HG02588 (cell line): ENCODE data around the gene GDF11.

Experiments used
- ATAC-seq: cut with Tn5 transposase; IDR thresholded peaks from one replicate; pipeline ENCODE4 v1.9.1; 2021; ENCODE audit warnings: mild to moderate bottlenecking, moderate library complexity; ENCODE audit not compliant: unreplicated experiment

The GDF11 gene

DNA sequence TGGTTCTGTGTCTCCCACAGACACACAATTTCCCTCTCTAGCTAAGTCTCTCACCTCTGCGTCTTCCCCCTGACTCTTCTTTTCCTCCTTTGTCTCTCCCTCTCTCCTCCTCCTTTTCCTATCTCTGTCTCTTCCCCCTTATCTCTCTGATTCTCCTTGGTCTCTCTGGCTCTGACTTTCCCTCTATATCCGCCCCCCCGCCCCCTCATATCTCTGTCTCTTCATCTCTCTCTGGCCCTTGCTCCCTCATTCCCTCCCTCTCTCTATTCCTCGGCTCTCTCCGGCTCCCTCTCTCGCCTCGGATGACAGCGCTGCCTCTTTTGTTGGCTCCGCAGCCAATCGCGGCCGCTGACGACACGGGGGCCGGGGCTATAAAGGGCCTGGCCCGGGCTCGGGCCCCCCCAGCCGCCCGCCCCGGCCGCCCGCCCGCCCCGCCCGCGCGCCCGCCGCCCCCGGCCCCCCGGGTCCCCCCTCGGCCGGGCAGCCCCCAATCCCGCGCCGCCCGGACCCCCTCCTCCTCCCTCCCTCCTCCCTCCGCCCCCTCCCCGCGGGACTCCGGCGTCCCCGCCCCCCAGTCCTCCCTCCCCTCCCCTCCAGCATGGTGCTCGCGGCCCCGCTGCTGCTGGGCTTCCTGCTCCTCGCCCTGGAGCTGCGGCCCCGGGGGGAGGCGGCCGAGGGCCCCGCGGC lies at the start of gene GDF11:
Gene GDF11, plus strand, starts transcription at position 404 of the 687 bp plus-strand sequence. Its CDS starts 195 bp downstream, at position 599.
- ATAC-seq, result peak; percentile 36

DNA sequence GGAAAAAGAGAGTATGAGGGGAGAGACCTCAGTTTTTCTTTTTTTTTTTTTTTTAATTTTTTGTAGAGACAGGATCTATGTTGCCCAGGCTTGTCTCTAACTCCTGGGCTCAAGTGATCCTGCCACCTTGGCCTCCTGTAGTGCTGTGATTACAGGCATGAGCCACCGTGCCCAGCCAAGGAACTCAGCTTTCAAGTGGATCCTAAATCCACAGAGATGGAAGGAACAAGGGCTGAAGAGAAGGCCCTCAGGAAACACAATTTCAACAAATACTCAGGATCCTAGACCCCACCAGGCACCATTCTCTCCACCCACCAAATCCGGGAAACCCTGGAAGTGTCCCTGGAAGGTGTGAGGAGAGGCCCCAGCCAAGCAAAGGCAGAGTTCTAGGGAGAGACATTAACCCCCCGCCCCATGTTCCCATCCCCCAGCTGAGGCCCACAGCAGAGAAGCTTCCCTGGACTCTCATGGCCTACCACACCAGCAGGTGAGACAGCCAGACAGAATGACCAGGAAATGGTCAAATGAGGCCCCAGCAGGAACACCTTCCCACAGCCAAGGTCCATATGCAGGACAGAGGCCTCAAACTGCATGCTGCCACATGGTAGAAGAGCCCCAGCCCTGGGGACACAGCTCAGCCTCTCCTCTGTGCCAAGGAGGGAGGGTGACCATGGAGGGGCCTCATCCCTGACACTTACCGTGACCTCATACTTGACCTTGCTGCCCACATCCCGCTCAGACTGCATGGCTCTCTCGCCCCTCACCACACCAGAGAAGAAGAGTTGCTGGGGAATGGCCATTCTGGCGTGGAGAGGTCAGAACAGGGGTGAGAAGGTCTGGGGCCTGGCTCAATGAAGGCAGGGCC lies 49.4 kb upstream of the GDF11 start:
- ATAC-seq, result no peak

DNA sequence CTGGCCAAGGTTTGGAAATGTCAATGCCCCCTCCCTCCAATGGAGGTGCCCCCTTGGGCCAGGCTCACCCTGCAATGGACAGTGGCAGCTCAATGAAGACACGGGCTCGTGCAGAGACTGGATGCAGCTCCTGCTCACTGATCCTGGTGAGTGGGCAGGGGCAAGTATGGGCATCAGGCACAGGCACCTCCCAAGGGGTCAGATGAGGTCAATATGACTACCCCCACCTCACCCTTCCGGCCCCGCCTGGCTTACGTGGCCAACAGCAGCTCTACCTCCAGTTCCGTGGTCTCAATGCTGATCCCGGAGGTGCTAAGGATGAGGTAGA lies 48.8 kb upstream of the GDF11 start:
- no peak for ATAC-seq

DNA sequence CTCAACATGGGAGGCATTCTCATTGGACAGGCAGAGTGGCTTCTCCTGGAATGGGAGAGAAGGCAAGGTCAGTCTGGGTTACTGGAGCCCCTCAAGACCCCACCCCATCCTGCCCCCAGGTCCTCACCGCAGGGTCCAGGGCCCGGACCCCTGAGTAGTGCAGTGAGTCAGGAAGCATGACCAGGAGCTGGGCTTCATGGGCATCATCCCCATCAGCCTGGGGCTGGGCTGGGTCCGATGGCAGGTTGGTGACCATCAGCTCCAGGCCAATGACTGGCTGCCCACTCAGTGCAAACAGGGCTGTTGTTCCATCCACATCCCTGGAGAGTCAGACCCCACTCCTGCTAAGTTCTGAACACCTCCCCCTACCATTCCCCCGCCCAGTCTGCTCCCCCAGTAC lies 48.3 kb upstream of the GDF11 start:
- no peak for ATAC-seq

DNA sequence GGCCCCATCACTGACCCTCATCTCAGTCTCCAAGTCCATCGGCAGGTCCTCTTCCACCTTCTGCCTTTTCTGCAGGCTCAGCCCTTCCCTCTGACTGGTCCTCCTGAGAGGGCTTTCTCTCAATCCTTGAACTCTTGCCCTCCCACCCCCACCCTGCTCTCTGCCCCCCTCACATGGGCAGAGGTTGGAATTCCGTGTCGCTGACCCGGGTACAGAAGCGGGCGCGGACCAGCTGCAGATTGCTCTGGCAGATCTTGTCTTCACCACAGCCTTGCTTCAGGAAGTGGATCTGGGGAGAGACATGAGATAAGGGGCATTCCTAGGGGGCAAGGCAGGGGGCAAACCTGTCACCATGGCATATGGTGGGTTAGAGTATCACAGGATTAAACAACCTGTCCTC lies 47.6 kb upstream of the GDF11 start:
- no peak for ATAC-seq

DNA sequence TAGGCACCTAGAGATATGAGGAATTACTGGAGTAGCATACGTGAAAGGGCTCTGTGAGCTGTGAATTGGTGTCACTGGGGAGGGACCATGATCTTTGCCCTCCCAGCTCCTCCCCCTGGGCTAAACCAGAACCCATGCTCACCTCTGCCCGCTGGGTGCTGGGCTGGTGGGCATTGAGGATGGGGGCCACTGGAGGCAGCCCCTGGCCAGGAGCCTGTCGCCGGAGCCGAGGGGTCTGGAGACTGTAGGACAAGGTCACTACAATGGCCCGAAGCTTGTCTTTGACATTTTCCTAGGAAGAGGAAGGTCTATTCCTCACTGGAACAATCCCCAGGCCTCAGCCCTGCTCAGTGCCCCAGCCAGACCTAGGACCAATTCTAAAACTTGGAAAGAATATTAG lies 46.8 kb upstream of the GDF11 start:
- no peak for ATAC-seq

DNA sequence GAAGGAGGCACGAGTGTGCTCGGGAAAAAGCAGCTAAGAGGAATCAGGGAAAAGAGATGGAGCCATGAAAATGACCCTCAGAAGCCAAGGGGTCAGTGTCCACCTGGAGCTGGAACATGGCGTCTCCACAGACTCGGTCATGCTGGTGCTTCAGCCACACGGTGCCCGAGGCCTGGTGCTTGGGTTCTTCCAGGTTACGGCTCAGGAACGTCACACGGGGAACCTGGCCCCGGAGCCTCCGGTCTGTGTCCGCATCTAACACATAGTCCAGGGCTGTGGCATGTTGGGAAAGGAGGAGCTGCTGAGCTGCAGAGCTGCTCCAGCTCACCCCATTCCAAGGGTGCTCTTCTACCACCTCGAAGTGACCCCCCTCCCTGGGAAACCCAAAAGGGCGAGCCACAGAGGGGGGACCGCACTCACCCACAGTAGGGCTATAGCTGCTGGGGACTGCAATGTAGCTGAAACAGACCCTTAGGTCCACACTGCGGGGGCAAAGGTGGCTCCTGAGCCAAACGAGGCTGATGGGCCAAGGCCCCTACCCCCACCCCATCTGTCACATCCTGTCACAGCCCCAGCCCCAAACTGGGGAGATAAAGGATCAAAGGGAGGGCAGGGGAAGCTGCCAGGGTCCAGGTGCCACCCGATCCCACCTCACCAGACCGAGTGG lies 46.0 kb upstream of the GDF11 start:
- no peak for ATAC-seq

DNA sequence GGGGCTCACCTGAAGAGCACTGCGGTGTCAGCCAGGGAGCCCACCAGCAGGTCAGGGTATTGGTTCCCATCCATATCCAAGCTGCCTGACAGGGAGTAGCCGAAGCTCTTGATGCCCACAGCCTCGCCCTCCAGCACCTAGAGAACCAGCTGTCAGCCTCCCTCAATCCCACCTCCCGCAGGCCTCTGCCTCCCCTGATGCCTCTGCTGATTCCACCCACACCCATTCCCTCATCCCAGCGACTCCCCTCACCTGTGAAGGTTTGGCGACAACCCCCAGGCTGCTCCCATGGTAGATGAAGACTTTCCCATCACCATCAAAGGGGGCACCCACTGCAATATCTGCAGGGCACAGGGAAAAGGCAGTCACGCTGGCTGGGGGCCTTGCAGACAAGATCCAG lies 45.2 kb upstream of the GDF11 start:
- no peak for ATAC-seq

DNA sequence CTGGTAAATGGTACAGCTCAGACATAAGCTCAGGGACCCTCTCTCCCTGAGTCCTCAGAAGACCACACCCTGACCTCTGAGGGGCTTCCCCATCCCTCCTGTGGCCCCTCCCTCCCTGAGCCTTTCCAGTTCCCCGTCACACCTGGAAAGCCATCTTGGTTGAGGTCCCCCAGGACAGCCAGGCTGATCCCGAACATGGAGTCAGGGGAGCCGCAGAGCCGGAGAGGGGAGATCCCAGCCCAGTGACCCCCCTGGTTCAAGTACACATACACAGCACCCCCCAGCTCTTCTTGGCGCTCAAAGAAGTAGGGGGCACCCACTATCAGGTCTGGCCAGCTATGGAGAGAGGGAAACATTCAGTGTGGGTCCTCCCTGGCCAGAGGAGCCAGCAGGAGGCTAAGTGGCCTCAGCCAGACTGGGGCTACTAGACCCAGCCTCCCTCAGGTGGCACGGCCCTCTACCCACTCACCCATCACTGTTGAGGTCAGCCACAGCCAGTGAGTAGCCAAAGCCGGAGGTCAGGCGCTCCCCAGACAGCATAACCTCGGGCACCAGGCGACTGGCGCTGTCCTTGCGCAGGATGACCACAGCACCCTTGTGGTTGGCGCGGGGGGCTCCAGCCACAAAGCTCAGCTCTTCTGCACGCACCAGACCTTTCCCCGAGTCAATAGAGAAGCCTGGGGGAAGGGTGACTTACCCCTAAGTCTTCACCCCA lies 44.5 kb upstream of the GDF11 start:
- no peak for ATAC-seq

DNA sequence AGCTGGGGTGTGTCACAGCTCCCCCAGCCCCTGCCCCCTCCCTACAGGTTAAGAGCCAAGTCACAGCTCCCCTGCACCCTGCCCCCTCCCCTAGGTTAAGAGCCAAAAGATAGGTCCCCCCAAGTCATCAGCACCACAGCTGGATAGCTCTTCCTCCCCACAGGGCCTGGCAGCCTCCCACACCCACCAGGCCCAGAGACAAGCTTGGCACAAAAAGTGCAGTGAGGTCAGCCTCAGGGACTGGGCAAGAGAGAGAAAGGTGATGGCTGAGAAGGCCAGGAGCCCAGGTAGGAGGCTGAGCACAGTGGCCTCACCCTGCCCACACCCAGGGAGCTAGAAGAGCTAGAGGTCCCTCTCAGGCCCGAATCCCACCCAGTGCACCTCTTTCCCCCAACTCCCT lies 44.0 kb upstream of the GDF11 start:
- ATAC-seq, result no peak

DNA sequence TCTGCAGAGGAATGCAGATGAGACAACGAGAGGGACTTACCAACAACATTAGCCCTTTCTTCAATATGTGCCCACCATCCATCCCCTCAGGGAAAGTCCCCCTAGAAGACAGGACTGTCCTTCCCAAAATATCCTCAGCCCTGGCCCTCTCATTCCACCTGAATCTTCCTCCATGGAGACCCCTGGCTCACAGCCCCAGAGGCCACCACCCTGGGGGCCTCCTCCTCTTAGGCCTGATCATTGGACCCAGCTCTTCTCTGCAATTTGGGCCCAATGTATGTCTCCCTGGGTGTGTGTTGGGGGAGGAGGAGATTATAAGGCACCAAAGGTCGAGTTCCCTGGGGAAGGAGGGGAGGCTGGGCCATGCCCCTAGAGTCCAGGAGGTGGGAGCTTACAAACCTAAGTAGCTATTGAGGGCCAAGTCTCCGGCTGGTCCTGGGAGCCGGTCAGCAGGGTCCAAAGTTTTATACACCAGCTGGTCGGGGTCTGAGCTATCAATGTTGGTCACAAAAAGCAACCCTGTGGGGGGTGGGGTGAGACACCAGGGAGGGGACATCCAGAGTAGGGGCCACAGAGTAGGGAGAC lies 43.4 kb upstream of the GDF11 start:
- ATAC-seq, result no peak

DNA sequence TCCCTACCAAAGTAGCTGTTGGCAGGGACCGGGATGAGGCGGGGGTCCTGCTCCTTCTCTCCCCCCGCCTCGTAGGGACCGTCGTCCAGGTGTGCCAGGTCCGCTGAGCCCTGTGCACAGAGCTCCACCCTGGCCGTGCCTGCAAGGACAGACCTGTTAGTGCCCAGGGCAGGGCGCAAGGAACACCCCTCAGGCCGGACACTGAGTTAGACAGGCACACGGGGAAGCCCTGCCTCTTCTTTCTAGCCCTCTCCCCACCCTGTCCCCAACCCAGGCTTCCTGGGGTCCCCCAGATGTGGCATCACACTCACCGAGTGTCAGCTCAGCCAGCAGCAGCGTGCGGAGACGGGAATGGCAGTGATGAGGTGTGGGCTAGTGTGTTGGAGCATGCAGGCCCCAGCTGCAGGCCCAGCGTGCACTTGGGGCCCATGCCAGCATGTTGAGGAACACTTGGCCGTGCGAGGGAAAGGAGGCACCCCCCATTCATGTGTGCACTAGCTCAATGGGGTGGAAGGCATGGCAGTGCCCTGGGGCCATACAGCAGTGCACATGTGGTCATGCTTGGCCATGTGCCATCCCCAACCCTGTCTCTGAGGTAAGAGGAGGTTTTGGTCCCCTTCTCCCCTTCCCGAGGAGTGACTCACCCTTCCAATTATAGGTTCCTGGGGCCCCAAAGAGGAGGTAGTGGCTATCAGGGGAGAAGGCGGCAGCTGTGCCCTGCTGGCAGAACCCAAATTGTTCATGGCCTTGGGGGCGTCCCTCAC lies 42.5 kb upstream of the GDF11 start:
- no peak for ATAC-seq

DNA sequence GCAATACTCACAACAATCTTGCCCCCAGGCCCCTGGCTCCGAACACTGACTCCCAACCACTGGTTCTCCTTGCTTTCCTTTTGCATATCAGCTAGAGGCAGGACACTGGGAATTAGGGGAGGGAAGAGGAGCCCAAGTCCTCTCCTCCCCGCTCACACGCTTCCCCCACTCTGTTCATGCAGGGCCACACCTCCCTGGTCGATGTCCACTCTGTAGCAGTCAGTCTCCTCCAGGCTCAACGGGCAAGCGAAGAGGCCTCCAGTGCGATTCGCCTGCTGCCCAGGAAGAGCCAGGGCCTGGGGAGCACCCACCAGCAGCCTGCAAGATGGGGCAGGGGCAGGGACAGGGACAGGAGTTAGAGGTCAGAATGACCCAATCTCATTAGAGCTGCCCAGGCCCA lies 40.1 kb upstream of the GDF11 start:
- no peak for ATAC-seq

DNA sequence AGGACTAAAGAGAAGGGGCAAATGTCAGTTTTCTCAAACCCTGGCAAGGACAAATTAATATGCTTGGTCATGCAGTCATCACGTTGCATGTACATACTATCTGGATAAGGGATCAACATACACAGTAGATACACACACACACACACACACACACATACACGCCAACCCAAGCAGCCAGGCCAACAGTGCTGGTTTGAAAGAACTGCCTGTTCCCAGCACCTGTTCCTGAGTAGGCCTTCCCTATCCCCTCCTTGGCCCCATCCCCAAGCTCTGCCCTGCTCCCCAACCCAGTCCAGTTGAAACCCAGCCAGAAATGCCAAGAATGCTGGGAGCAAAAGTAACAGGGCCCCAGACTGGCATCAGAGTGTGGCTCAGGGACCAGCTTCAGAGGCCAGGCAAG lies 39.6 kb upstream of the GDF11 start:
- no peak for ATAC-seq

DNA sequence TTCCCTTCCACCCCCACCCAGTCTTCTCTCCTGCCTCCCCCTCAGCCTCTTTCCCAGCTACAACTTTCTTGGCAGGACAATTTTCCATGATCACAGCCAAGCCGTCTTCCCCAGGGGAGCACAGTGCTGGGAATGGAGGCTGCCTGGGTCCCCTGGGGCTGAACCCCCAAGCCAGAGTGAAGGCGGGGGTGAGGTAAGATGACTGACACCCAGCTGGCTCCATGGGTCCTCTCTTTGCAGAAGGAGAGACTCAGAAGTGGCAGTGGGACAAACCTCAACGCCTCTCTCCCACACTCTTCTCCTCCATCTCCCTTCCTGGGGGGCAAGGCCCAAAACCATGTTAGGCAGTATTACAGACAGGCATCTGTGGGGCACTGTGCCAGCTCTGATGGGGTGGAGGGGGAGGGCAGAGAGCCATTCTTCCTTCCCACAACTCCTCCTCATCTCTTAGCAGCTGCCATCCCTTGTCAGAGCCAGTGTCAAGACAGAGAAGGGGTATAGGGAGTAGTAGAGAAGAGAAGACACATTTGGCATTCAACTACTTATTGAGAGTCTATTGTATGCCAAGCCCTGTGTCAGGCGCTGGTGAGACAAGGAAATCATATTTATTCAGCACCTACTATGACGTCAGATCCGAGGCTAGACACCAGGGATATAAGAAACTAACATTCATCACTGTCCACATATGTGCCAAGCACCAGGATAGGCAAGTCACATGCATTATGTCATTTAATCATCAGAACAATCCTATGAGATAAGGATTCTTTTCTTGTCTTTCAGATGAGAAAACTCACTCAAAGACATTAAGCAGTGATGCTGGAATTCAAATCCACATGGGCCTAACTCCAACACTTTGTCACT lies 38.8 kb upstream of the GDF11 start:
- ATAC-seq, result no peak

DNA sequence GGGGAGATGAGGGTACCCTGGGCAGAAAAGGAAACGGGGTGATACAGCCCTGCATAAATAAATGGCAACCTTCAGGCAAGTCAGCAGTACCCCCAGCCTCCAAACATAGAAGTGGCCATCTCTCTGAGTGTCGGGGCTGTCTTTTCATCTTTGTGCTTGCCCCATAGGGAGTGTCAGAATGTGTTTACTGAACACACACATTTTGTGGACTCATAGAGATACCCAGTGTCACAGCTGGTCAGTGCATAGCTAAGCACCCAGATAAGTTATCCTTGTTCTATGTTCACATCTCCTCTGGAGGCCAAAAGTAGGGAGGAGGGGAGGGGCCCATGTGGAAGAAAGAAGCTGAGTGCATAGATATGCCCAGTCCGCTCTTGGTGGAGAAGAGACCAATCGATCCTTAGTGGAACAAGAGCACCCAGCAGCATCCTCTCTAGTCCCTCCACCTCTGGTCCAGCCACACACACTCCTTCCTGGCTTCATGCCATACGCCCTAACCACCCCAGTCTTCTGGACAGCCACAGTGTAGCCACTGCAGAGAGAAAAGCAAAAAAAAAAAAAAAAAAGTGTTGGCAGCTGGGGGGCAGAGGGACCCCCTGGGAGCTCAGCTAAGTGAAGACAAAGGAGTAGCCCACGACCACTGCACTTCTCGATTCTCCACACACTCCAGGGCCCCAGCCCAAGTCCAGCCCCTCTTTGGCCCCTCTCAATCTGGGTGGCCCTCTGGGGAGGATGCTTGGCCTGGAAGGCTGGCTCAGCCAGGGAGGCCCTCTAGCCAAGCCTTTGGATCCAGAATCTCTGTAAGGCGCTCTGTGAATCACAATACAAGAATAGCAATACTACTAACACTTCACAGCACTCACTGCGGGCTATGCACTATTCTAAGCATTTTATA lies 37.9 kb upstream of the GDF11 start:
- ATAC-seq, result no peak

DNA sequence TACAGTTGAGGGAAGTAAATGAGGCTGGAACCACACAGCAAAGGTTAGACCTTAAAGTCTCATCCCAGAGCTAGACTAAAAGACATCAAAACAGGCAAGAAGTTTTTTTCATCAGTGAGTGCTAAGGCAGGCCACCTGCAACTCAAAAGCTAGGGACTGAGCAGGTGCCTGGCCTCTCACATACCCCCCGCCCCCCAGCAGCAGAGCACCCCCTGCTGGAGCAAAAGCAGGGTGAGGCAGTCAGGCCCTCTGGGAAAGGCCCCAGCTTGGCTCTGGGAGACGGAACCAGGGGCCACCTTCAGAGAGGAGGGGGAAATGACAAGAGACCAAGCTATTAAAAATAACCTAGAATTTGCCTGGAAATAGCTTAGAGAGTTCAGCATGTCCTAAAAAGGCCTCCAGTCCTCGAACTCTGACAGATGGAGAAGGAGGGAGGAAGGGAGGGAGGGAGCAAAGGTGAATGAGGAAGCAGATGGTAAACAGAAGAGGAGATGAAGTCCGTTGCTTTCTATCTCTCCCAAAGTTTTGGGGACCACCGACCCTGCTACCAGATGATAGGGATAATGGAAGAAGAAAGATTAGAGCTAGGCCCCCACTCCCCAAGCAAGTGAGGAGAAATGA lies 37.0 kb upstream of the GDF11 start:
- no peak for ATAC-seq
